Heart left ventricle (tissue), 16 donors: ENCODE data around the gene FAM53A. TPM values are rescaled to one million over a fixed set of nuclear protein-coding genes. Genes with fewer than 3 reads are reported as not detected.

Experiments
- ATAC-seq, 4 donors: fragments of 200-7000 bp; cut with Tn5 transposase; one replicate each; pipeline ENCODE4 v1.9.1; 2020 to 2022; ENCODE audit warnings: moderate library complexity in 4 of 4, mild to moderate bottlenecking in 3 of 4, moderate number of reproducible peaks in 1 of 4
- DNase-seq, 5 donors: peaks; one replicate each; pipeline ENCODE4 v3.0.0-alpha.2; 2020
- H3K27ac ChIP-seq, 12 donors: fragments of 200-600 bp; sonication (generic) in 4 of 12; one replicate each; pipeline versions ENCODE4 v1.5.0 to v1.8.0; 2016 to 2022; ENCODE audit warnings: mild to moderate bottlenecking in 2 of 12
- H3K27me3 ChIP-seq, 9 donors: fragments of 200-600 bp; sonication (generic) in 2 of 9; one replicate each; pipeline versions ENCODE4 v1.5.1 to v1.8.0; 2016 to 2022; ENCODE audit warnings: mild to moderate bottlenecking in 3 of 9
- H3K36me3 ChIP-seq, 9 donors: fragments of 200-600 bp; sonication (generic) in 2 of 9; one replicate each; pipeline versions ENCODE4 v1.5.0 to v1.8.0; 2018 to 2022; ENCODE audit warnings: mild to moderate bottlenecking in 2 of 9
- H3K4me1 ChIP-seq, 12 donors: fragments of 200-600 bp; sonication (generic) in 4 of 12; one replicate each; pipeline versions ENCODE4 v1.5.0 to v1.8.0; 2016 to 2022; ENCODE audit warnings: mild to moderate bottlenecking in 3 of 12
- H3K4me3 ChIP-seq, 12 donors: fragments of 200-600 bp; sonication (generic) in 4 of 12; one replicate each; pipeline versions ENCODE4 v1.5.0 to v1.8.0; 2017 to 2022; ENCODE audit warnings: mild to moderate bottlenecking in 9 of 12, moderate library complexity in 4 of 12
- H3K9me3 ChIP-seq, 12 donors: fragments of 200-600 bp; sonication (generic) in 4 of 12; one replicate each; pipeline versions ENCODE4 v1.5.0 to v1.8.0; 2016 to 2022; ENCODE audit warnings: mild to moderate bottlenecking in 1 of 12
- CTCF ChIP-seq, 12 donors: fragments of 200-600 bp; sonication (generic) in 4 of 12; IDR thresholded peaks; one replicate each; pipeline versions ENCODE4 v1.5.0 to v1.8.0; 2018 to 2022; ENCODE audit warnings: antibody characterized with exemption in 12 of 12, mild to moderate bottlenecking in 5 of 12
- POLR2A ChIP-seq, 2 donors: fragments of 450-650 bp; IDR thresholded peaks; one replicate each; pipeline ENCODE4 v1.6.1; 2017; ENCODE audit warnings: antibody characterized with exemption in 2 of 2, mild to moderate bottlenecking in 2 of 2, moderate library complexity in 2 of 2
- WGBS, 4 donors: extraction: QIAGEN DNeasy Blood & Tissue Kit in 2 of 4; methylation state at CpG; one replicate each; pipeline versions ENCODE4 v1.1.5 to v1.1.7; 2013 to 2018; 5-methylcytosine and 5-hydroxymethylcytosine counted together
- intact Hi-C, 10 donors: fragments of 100-400 bp; cut with DNase I; formaldehyde crosslinking; loops; one replicate each; pipeline versions ENCODE4 v1.11.1 to v1.14.2; 2022
- polyA plus RNA-seq, 2 donors: library from polyadenylated mRNA; stranded (reverse); fragments of 200-250 nt; gene quantifications; one replicate each; pipeline ENCODE4 v1.2.3, GENCODE V29; 2013
- total RNA-seq, 9 donors: library from RNA; depleted of rRNA in 2 of 9; stranded (reverse); fragments of >200 nt in 2 of 9; fragmentation: NEBNext Ultra II Directional in 3 of 9; extraction: Animal tissue kit (Norgen Biotek cat#: 25700) in 3 of 9; gene quantifications; one replicate each; pipeline versions ENCODE4 v1.1.0 to v1.2.4, GENCODE V29; 2016 to 2023
- donor health status: ischemic (EF 13 %, LVEDD 7.1; RV severe dilation, severe dysfunction).
- donor health status: healthy with polysubstance abuse.
- donor health status: DM: no; HTN: yes; CAD: no.
- donor health status: DM: no; HTN: no; CAD: no.
- donor health status: ischemic (EF 25% LVEDD 6.9; RV normal size, moderate dysfunction).
- donor health status: ischemic (EF 25% LVEDD 5.7; RV mildly dilated, moderate dysfunction).
- donor health status: healthy.
- donor health status: DM: yes; HTN: yes; CAD: no.
- donor health status: ischemic (EF 35%, LVEDD 5.7; RV mildly dilated, moderate dysfunction).
- donor health status: nonischemic (EF 11% LVEDD 7.7; RV severe dilation, severe dysfunction).
- donor health status: DM: yes; HTN: yes; CAD: no.
- donor health status: PGD.
- donor health status: ischemic (EF 29% LVEDD 5.4; RV normal size, mild dysfunction).
- donor health status: nonischemic (EF 23%, LVEDD 6.1; RV moderate dilation, normal function).

The FAM53A gene
- total and polyA plus RNA-seq, 11 donors, result 0.42 to 2.3 (median 0.99) TPM

GRCh38 chr4:1691737-1692373, 7.7 kb upstream of the FAM53A start:
- no peaks in the 10 kb centered on the region for H3K27me3 ChIP-seq
- no peak overlapping the region for H3K4me3 ChIP-seq
- DNase-seq, result no peak
- 82 to 92% (median 88%) methylated on average over 9 of the region's 9 CpGs for WGBS, 4 donors
- ATAC-seq, result no peak
- H3K27ac ChIP-seq, result no peak overlapping the region
- peaks cover 0 to 69% (median 57%) of the 10 kb centered on the region in 9 donors for H3K36me3 ChIP-seq
- intact Hi-C loops, result loop anchor here in 4 of 10 donors (2.0 kb wide), 2 partner anchors 33 to 35 kb away; no protein-coding TSS in a partner anchor
- H3K4me1 ChIP-seq, result no peaks in the 10 kb centered on the region
- H3K9me3 ChIP-seq, result no peaks in the 10 kb centered on the region
- TF ChIP-seq CTCF (IDR thresholded peaks at IDR 0.05) (no peak), POLR2A (IDR thresholded peaks at IDR 0.05) (no peak)

GRCh38 chr4:1690698-1691097, 6.6 kb upstream of the FAM53A start:
- no peaks in the 10 kb centered on the region for H3K4me1 ChIP-seq
- intact Hi-C loops, result no loop called here
- H3K27ac ChIP-seq, result no peak overlapping the region
- no peaks in the 10 kb centered on the region for H3K27me3 ChIP-seq
- H3K36me3 ChIP-seq, result peaks cover 0 to 58% (median 46%) of the 10 kb centered on the region in 9 donors
- TF ChIP-seq CTCF (IDR thresholded peaks at IDR 0.05) (no peak), POLR2A (IDR thresholded peaks at IDR 0.05) (no peak)
- H3K4me3 ChIP-seq, result no peak overlapping the region
- 96 to 100% (median 97%) methylated on average over 3 of the region's 3 CpGs for WGBS, 4 donors
- ATAC-seq (no peak), DNase-seq (no peak)
- no peaks in the 10 kb centered on the region for H3K9me3 ChIP-seq

DNA sequence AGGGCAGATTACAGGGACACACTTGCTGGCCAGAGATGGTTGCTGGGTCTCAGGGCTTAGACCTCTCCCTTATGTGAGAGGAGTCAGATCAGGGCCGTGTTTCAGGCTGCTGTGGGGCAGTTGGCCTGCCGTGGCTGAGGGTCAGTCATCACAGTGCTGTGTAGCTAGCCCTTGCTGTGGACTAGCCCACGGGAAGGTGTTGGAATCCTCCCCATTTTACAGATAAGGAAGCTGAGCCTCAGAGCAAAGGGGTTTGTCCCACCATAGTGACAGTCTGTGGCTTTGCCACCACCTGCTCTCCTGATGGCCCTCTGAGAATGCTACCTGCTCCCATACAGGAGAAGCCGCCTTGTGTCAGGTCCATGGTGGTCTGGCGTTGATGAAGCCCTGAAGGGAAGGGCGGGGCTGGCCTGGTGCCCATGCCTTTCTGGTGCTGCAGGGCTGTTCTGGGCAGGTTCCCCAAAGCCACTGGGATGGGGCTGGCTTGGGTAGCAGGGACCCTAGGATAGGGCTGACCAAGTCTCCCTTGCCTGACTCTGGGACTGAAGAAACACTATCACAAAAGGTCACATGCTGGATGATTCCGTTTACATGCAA, 2.4 kb upstream of the FAM53A start:
- no peaks in the 10 kb centered on the region for H3K9me3 ChIP-seq

More for the DNA sequence above, 2.4 kb upstream of the FAM53A start:
- peaks cover 0 to 16% (median 7%) of the 10 kb centered on the region in 9 donors for H3K36me3 ChIP-seq
- peaks cover 0 to 18% (median 6%) of the 10 kb centered on the region in 12 donors for H3K4me1 ChIP-seq
- no peak for TF ChIP-seq POLR2A (IDR thresholded peaks at IDR 0.05)
- TF ChIP-seq CTCF (IDR thresholded peaks at IDR 0.05), result no peak
- no peak overlapping the region for H3K4me3 ChIP-seq
- 41 to 52% (median 48%) methylated on average over 6 to 7 of the region's 7 CpGs for WGBS, 4 donors
- no peak for DNase-seq
- H3K27me3 ChIP-seq, result no peaks in the 10 kb centered on the region
- intact Hi-C loops, result no loop called here
- no peak for ATAC-seq
- no peak overlapping the region for H3K27ac ChIP-seq
